Cardiac ventricle fibroblast (primary cell): Measurements from ENCODE around the gene KRTAP19-5. TPM values are rescaled to one million over a fixed set of nuclear protein-coding genes. Genes with fewer than 3 reads are reported as not detected.

Experiments used
- total RNA-seq: library from RNA; depleted of rRNA; stranded (reverse); fragments of >200 nt; gene quantifications from 2 replicates; pipeline ENCODE4 v1.2.3, GENCODE V29; 2015

KRTAP19-5 gene
- not detected in 2 replicates for total RNA-seq

GRCh38 chr21:30502041-30502440, at the start of gene KRTAP19-5:
KRTAP19-5 (minus strand) TSS chr21:30502141; CDS start chr21:30502090, 51 bp downstream.

DNA sequence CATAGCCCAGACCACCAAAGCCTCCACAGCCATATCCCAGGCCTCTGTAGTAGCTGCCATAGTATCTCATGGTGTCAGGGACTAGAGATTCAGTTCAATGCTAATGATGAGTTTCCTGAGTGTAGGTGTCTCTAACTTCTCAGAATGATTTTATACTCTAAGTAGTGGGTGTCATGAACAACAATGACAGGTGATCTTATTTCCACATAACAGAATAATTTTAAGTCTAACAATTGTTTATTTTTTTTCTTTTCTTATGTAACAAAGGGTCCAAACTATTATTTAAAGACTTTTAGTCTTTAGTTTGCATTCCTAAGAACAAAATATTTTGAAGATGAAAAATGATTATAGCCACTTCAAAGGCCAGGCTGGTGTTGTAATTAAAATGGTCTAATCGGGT, 39.8 kb upstream of the KRTAP19-5 start, which contains the start of gene KRTAP19-6:
KRTAP19-6 (minus strand) TSS at position 101 of the 400 bp plus-strand sequence; CDS start at position 70, 31 bp downstream.

GRCh38 chr21:30497065-30497464, 4.9 kb downstream of the KRTAP19-5 start, which contains the start of gene KRTAP19-4:
KRTAP19-4 (minus strand) TSS chr21:30497165; CDS start chr21:30497110, 55 bp downstream.

GRCh38 chr21:30491963-30492428, 9.9 kb downstream of the KRTAP19-5 start, which contains the start of gene KRTAP19-3:
KRTAP19-3 (minus strand) TSS chr21:30492013; CDS start chr21:30491957, 56 bp downstream.

GRCh38 chr21:30487336-30487735, 14.6 kb downstream of the KRTAP19-5 start, which contains the start of gene KRTAP19-2:
KRTAP19-2 (minus strand) TSS chr21:30487436; CDS start chr21:30487348, 88 bp downstream.

DNA sequence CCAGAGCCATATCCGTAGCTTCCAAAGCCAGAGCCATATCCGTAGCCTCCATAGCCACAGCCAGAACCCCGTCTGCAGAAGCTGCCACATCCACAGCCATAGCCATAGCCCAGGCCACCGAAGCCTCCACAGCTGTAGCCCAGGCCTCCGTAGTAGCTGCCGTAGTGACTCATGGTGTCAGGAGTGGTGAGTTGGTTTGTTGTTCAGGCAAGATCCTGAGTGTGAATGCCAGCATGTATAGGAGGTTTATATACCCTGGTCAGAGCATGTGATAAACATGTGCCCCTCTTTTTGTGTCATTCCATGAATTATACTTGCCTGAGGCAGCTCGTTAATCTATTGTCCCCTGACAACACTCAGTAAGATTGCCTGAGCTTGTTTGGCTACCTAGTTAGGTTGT, 21.8 kb downstream of the KRTAP19-5 start, which contains the start of gene KRTAP19-1:
KRTAP19-1 (minus strand) TSS at position 223 of the 400 bp plus-strand sequence; CDS start at position 173, 50 bp downstream.

Other genes starting within 250 kb of the KRTAP19-5 start
- gene KRTAP24-1, start 219.2 kb downstream of the KRTAP19-5 start, total RNA-seq = not detected in 2 replicates
- gene KRTAP25-1, start 212.6 kb downstream of the KRTAP19-5 start, total RNA-seq = not detected in 2 replicates
- gene KRTAP26-1, start 181.8 kb downstream of the KRTAP19-5 start, total RNA-seq = not detected in 2 replicates
- gene KRTAP27-1, start 164.4 kb downstream of the KRTAP19-5 start, total RNA-seq = not detected in 2 replicates
- not detected in 2 replicates for gene KRTAP23-1, start 153.5 kb downstream of the KRTAP19-5 start, total RNA-seq
- gene KRTAP13-2, start 129.9 kb downstream of the KRTAP19-5 start, total RNA-seq = not detected in 2 replicates
- gene KRTAP13-1, start 106.1 kb downstream of the KRTAP19-5 start, total RNA-seq = not detected in 2 replicates
- gene KRTAP13-3, start 76.2 kb downstream of the KRTAP19-5 start, total RNA-seq = not detected in 2 replicates
- gene KRTAP13-4, start 71.9 kb downstream of the KRTAP19-5 start, total RNA-seq = not detected in 2 replicates
- gene KRTAP15-1, start 61.9 kb downstream of the KRTAP19-5 start, total RNA-seq = not detected in 2 replicates
- gene KRTAP19-1, start 21.8 kb downstream of the KRTAP19-5 start, total RNA-seq = not detected in 2 replicates
- gene KRTAP19-2, start 14.7 kb downstream of the KRTAP19-5 start, total RNA-seq = not detected in 2 replicates
- gene KRTAP19-3, start 10.1 kb downstream of the KRTAP19-5 start, total RNA-seq = not detected in 2 replicates
- not detected in 2 replicates for gene KRTAP19-4, start 5.0 kb downstream of the KRTAP19-5 start, total RNA-seq
- not detected in 2 replicates for gene KRTAP19-6, start 39.7 kb upstream of the KRTAP19-5 start, total RNA-seq
- gene KRTAP19-7, start 59.2 kb upstream of the KRTAP19-5 start, total RNA-seq = not detected in 2 replicates
- not detected in 2 replicates for gene KRTAP22-2, start 88.3 kb upstream of the KRTAP19-5 start, total RNA-seq
- gene KRTAP6-3, start 90.3 kb upstream of the KRTAP19-5 start, total RNA-seq = not detected in 2 replicates
- not detected in 2 replicates for gene KRTAP6-2, start 96.8 kb upstream of the KRTAP19-5 start, total RNA-seq
- gene KRTAP22-1, start 98.9 kb upstream of the KRTAP19-5 start, total RNA-seq = not detected in 2 replicates
- not detected in 2 replicates for gene KRTAP6-1, start 111.8 kb upstream of the KRTAP19-5 start, total RNA-seq
- not detected in 2 replicates for gene KRTAP20-1, start 114.3 kb upstream of the KRTAP19-5 start, total RNA-seq
- not detected in 2 replicates for gene KRTAP20-4, start 118.5 kb upstream of the KRTAP19-5 start, total RNA-seq
- not detected in 2 replicates for gene KRTAP20-2, start 133.1 kb upstream of the KRTAP19-5 start, total RNA-seq
- gene KRTAP20-3, start 140.7 kb upstream of the KRTAP19-5 start, total RNA-seq = not detected in 2 replicates
- gene KRTAP21-3, start 216.6 kb upstream of the KRTAP19-5 start, total RNA-seq = not detected in 2 replicates
- not detected in 2 replicates for gene KRTAP21-2, start 245.1 kb upstream of the KRTAP19-5 start, total RNA-seq